ENCODE data around the gene SLC37A2. TPM values are rescaled to one million over a fixed set of nuclear protein-coding genes. Genes with fewer than 3 reads are reported as not detected.

Gene SLC37A2
- polyA plus RNA-seq, 1 donor (not counting 4 experiments of a cell fraction or from before 2014, with no cell fraction given) = 21.0 TPM

DNA sequence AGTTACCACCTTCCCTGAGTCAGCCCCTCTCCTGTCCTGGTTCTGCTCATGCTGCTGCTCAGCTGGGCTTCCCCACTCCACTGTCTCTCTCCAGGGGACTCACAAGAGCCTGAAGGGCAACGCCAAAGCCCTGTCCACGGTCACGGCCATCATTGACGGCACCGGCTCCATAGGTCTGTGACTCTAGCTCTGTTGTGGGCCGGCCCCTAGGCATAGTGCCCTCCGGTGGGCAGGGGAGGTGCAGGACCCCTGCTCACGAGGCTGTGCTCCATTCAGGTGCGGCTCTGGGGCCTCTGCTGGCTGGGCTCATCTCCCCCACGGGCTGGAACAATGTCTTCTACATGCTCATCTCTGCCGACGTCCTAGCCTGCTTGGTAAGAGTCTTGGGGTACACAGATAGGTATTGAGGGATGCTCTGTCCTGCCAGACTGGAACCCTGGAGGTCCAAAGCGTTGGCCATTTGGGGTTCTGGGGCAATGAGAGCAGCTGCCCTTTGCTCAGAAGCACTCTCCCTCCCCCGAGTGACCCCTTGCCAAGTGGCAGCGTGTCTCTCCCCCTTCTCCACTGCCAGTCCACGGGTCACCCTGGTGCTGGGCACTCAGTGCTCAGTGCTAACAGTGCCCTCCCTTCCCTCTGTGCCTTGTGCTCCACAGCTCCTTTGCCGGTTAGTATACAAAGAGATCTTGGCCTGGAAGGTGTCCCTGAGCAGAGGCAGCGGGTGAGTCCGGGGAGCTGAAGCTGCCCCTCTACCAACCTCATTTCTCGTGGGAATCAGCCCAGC is 22.4 kb downstream of the SLC37A2 start:
- no peak overlapping the region for H3K4me3 ChIP-seq (ENCODE audit: control insufficient read depth in 2 of 3, extremely low read depth in 1 of 3, insufficient read depth in 2 of 3, low read depth in 1 of 3, low read length in 3 of 3)
- dilution Hi-C loops (cut with MboI; ENCODE audit: extremely low pct_ligation_motif_present, low sequenced_read_pairs) = no loop called here
- no peak overlapping the region for H3K27ac ChIP-seq (ENCODE audit: control insufficient read depth, insufficient read depth, low read length)
- H3K4me1 ChIP-seq (ENCODE audit: control insufficient read depth, extremely low read depth, insufficient read depth, low read length) = peaks cover 24% of the 10 kb centered on the region
- DNase-seq (ENCODE audit: low read depth, low spot score) (no peak), FAIRE-seq (no peak)
- H2AFZ ChIP-seq (ENCODE audit: control insufficient read depth, low read length) = no peak overlapping the region
- H3K36me3 ChIP-seq (ENCODE audit: control insufficient read depth in 2 of 2, extremely low read depth in 1 of 2, insufficient read depth in 2 of 2, low read length in 2 of 2) = peaks cover 3 to 16% of the 10 kb centered on the region in 2 experiments
- H3K9ac ChIP-seq (ENCODE audit: control insufficient read depth, extremely low read depth, insufficient read depth, low read length) = no peak overlapping the region
- H3K4me2 ChIP-seq (ENCODE audit: control insufficient read depth, extremely low read depth, insufficient read depth, low read depth, low read length) = no peak overlapping the region
- H3K9me1 ChIP-seq (ENCODE audit: control insufficient read depth, extremely low read depth, insufficient read depth, low read length) = no peaks in the 10 kb centered on the region
- H3K9me3 ChIP-seq (ENCODE audit: control insufficient read depth, low read depth, low read length) = no peaks in the 10 kb centered on the region
- no peaks in the 10 kb centered on the region for H4K20me1 ChIP-seq (ENCODE audit: control insufficient read depth, extremely low read depth, insufficient read depth, low read length)
- no peaks in the 10 kb centered on the region for H3K27me3 ChIP-seq (ENCODE audit: control insufficient read depth, extremely low read depth, insufficient read depth, low read length)
- H3K79me2 ChIP-seq (ENCODE audit: control insufficient read depth, insufficient read depth, low read length) = no peaks in the 10 kb centered on the region
- TF ChIP-seq EZH2 (IDR thresholded peaks at IDR 0.05; ENCODE audit: low read length) = no peak
- TF ChIP-seq, protein P1, sequence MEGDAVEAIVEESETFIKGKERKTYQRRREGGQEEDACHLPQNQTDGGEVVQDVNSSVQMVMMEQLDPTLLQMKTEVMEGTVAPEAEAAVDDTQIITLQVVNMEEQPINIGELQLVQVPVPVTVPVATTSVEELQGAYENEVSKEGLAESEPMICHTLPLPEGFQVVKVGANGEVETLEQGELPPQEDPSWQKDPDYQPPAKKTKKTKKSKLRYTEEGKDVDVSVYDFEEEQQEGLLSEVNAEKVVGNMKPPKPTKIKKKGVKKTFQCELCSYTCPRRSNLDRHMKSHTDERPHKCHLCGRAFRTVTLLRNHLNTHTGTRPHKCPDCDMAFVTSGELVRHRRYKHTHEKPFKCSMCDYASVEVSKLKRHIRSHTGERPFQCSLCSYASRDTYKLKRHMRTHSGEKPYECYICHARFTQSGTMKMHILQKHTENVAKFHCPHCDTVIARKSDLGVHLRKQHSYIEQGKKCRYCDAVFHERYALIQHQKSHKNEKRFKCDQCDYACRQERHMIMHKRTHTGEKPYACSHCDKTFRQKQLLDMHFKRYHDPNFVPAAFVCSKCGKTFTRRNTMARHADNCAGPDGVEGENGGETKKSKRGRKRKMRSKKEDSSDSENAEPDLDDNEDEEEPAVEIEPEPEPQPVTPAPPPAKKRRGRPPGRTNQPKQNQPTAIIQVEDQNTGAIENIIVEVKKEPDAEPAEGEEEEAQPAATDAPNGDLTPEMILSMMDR (optimal IDR thresholded peaks at IDR 0.05 in 1 of 3, IDR thresholded peaks at IDR 0.05 in 1 of 3, conservative IDR thresholded peaks at IDR 0.05 in 1 of 3; ENCODE audit: extremely low read depth in 1 of 3, insufficient read depth in 2 of 3, low read length in 3 of 3) = no peak

DNA sequence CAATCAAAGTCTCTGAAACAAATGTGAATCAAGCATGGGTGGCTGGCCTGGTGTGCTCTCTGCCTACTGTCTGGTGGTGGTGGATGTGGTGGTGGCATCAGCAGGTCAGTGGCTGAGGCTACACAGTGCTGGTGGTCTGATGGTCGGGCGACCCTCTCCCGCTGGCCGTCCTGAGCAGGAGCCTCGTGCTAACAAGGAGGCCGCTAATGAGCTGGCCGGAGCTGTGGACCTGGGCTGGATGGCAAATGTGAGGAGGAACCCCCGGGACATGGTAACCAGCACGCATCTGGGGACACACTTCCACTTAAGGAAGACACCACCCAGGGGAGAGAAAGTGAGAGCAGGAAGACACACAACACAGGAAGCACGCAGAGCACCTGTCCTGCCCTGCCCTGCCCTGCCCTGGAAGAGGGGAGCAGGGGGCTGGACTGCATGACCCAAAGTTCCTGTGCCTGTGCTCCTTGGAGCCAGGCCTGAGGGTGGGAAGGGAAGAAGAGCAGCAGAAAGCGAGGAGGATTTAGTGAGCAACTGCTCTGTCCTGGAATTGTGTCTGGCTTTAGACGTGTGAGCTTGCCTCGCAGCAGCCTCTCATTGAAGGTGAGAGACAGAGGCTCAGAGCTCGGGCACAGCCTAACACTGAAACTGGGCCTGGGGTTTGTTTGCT is 23.7 kb downstream of the SLC37A2 start:
- Histone ChIP-seq H3K9me1 (ENCODE audit: control insufficient read depth, extremely low read depth, insufficient read depth, low read length) (no peaks in the 10 kb centered on the region), H3K27ac (ENCODE audit: control insufficient read depth, insufficient read depth, low read length) (no peak overlapping the region), H3K4me1 (ENCODE audit: control insufficient read depth, extremely low read depth, insufficient read depth, low read length) (peaks cover 33% of the 10 kb centered on the region), H3K79me2 (ENCODE audit: control insufficient read depth, insufficient read depth, low read length) (no peaks in the 10 kb centered on the region), H3K27me3 (ENCODE audit: control insufficient read depth, extremely low read depth, insufficient read depth, low read length) (no peaks in the 10 kb centered on the region), H2AFZ (ENCODE audit: control insufficient read depth, low read length) (no peak overlapping the region), H3K9me3 (ENCODE audit: control insufficient read depth, low read depth, low read length) (no peaks in the 10 kb centered on the region), H3K4me3 (ENCODE audit: control insufficient read depth in 2 of 3, extremely low read depth in 1 of 3, insufficient read depth in 2 of 3, low read depth in 1 of 3, low read length in 3 of 3) (no peak overlapping the region), H3K36me3 (ENCODE audit: control insufficient read depth in 2 of 2, extremely low read depth in 1 of 2, insufficient read depth in 2 of 2, low read length in 2 of 2) (peaks cover 3 to 16% of the 10 kb centered on the region in 2 experiments), H4K20me1 (ENCODE audit: control insufficient read depth, extremely low read depth, insufficient read depth, low read length) (no peaks in the 10 kb centered on the region), H3K9ac (ENCODE audit: control insufficient read depth, extremely low read depth, insufficient read depth, low read length) (no peak overlapping the region), H3K4me2 (ENCODE audit: control insufficient read depth, extremely low read depth, insufficient read depth, low read depth, low read length) (no peak overlapping the region)
- TF ChIP-seq, protein P1 (optimal IDR thresholded peaks at IDR 0.05 in 1 of 3, IDR thresholded peaks at IDR 0.05 in 1 of 3, conservative IDR thresholded peaks at IDR 0.05 in 1 of 3; ENCODE audit: extremely low read depth in 1 of 3, insufficient read depth in 2 of 3, low read length in 3 of 3) = no peak
- no peak for TF ChIP-seq EZH2 (IDR thresholded peaks at IDR 0.05; ENCODE audit: low read length)
- dilution Hi-C loops (cut with MboI; ENCODE audit: extremely low pct_ligation_motif_present, low sequenced_read_pairs) = no loop called here
- FAIRE-seq = no peak
- no peak for DNase-seq (ENCODE audit: low read depth, low spot score)

Data from keratinocyte (primary cell).